C4-2B (cell line): ENCODE data around the gene TNS1.

ENCODE experiments used
- ZFX ChIP-seq: fragments of 450-650 bp; IDR thresholded peaks from 2 replicates; pipeline ENCODE4 v1.6.1; 2017
- TF ChIP-seq, protein P1 (sequence below): fragments of 450-650 bp; conservative IDR thresholded peaks from 2 replicates; pipeline ENCODE4 v1.5.1; 2017; ENCODE audit warnings: mild to moderate bottlenecking

DNA sequence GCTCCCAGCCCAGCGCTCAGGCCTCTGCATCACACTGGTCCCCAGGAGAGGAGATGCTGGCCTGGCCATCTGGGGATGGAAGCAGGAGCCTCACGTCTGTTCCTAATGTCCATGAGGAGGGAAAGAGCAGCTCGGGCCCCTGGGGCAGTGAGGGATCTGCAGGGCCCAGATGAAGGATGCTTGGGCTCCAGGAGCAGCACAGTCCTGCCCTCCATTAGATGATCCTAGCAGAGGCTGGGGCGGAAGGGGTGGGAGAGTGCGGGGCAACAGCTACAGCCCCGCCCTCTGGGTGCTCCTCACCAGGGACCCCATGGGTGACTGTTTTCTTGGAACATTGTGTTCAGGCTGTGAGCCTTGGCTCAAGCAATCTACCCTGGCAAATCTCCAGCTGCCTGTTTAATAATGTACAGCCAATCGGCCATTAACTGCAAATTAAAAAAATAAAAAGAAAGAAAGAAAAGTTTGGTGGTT is 49.7 kb downstream of the TNS1 start:
- TF ChIP-seq, protein P1, sequence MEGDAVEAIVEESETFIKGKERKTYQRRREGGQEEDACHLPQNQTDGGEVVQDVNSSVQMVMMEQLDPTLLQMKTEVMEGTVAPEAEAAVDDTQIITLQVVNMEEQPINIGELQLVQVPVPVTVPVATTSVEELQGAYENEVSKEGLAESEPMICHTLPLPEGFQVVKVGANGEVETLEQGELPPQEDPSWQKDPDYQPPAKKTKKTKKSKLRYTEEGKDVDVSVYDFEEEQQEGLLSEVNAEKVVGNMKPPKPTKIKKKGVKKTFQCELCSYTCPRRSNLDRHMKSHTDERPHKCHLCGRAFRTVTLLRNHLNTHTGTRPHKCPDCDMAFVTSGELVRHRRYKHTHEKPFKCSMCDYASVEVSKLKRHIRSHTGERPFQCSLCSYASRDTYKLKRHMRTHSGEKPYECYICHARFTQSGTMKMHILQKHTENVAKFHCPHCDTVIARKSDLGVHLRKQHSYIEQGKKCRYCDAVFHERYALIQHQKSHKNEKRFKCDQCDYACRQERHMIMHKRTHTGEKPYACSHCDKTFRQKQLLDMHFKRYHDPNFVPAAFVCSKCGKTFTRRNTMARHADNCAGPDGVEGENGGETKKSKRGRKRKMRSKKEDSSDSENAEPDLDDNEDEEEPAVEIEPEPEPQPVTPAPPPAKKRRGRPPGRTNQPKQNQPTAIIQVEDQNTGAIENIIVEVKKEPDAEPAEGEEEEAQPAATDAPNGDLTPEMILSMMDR, result no peak
- TF ChIP-seq ZFX, result no peak
